Endodermal cell (in vitro differentiated cells): ENCODE results near the gene TPH2. TPM values are rescaled to one million over a fixed set of nuclear protein-coding genes. Genes with fewer than 3 reads are reported as not detected.

Experiments
- DNase-seq: peaks from one replicate; pipeline ENCODE4 v3.0.0-alpha.2; 2017
- H3K27ac ChIP-seq: 2 replicates; pipeline ENCODE4 v1.5.1; 2013; ENCODE audit warnings: mild to moderate bottlenecking, low read depth, low read length, moderate library complexity
- H3K27me3 ChIP-seq: 2 replicates; pipeline ENCODE4 v1.6.1; 2013; ENCODE audit warnings: mild to moderate bottlenecking, low read length, moderate library complexity; ENCODE audit not compliant: insufficient read depth, control insufficient read depth, poor library complexity, severe bottlenecking
- H3K36me3 ChIP-seq: 2 replicates; pipeline ENCODE4 v1.7.0; 2013; ENCODE audit warnings: mild to moderate bottlenecking, low read length, moderate library complexity; ENCODE audit not compliant: control insufficient read depth, insufficient read depth
- H3K4me1 ChIP-seq: one replicate; pipeline ENCODE4 v1.7.0; 2013; ENCODE audit warnings: low read length; ENCODE audit not compliant: control insufficient read depth, insufficient read depth
- H3K4me3 ChIP-seq: 2 replicates; pipeline ENCODE4 v1.5.1; 2013; ENCODE audit warnings: mild to moderate bottlenecking, low read length, moderate library complexity
- H3K9ac ChIP-seq: 2 replicates; pipeline ENCODE4 v1.6.1; 2013; ENCODE audit warnings: mild to moderate bottlenecking, low read length, moderate library complexity; ENCODE audit not compliant: poor library complexity, severe bottlenecking; ENCODE audit errors: extremely low read depth
- H3K9me3 ChIP-seq: 2 replicates; pipeline ENCODE4 v1.6.1; 2013; ENCODE audit warnings: mild to moderate bottlenecking, low read length, moderate library complexity; ENCODE audit not compliant: control insufficient read depth
- H3K27ac Mint-ChIP-seq: 2 replicates; pipeline ENCODE4 v1.8.0; 2020; ENCODE audit warnings: mixed read lengths
- H3K27me3 Mint-ChIP-seq: 2 replicates; pipeline ENCODE4 v1.8.0; 2021; ENCODE audit warnings: mild to moderate bottlenecking, mixed read lengths; ENCODE audit not compliant: insufficient read depth
- H3K36me3 Mint-ChIP-seq: 2 replicates; pipeline ENCODE4 v1.8.0; 2020; ENCODE audit warnings: low read depth, mixed read lengths
- H3K4me1 Mint-ChIP-seq: 2 replicates; pipeline ENCODE4 v1.8.0; 2020; ENCODE audit warnings: mixed read lengths
- H3K4me3 Mint-ChIP-seq: 2 replicates; pipeline ENCODE4 v1.8.0; 2020; ENCODE audit warnings: mild to moderate bottlenecking, moderate library complexity, mixed read lengths
- H3K9me3 Mint-ChIP-seq: 2 replicates; pipeline ENCODE4 v1.8.0; 2020; ENCODE audit warnings: mild to moderate bottlenecking, mixed read lengths
- WGBS, 2 experiments: methylation state at CpG; one replicate each; pipeline versions ENCODE4 v1.1.5 to v1.1.7; 2013; ENCODE audit warnings: missing lambda C conversion rate in 2 of 2, mixed read lengths in 1 of 2; ENCODE audit not compliant: insufficient coverage in 1 of 2, insufficient read length in 1 of 2; 5-methylcytosine and 5-hydroxymethylcytosine counted together
- total RNA-seq, 2 donors: library from RNA; stranded (reverse); fragmentation: NEBNext Ultra II Directional in 1 of 2; extraction: Animal tissue kit (Norgen Biotek cat#: 25700) in 1 of 2; gene quantifications; 2 replicates in 1 of 2; 3 replicates in 1 of 2; pipeline ENCODE4 v1.2.1, GENCODE V29; 2021
- TF ChIP-seq, protein P1 (sequence below): fragments of 200-600 bp; sonication (generic); conservative IDR thresholded peaks from 2 replicates; pipeline ENCODE4 v1.5.0; 2021; ENCODE audit warnings: antibody characterized with exemption, mild to moderate bottlenecking

Gene TPH2
- total RNA-seq, 2 donors from 2014 or later = 0.11 TPM; not detected in 1

DNA sequence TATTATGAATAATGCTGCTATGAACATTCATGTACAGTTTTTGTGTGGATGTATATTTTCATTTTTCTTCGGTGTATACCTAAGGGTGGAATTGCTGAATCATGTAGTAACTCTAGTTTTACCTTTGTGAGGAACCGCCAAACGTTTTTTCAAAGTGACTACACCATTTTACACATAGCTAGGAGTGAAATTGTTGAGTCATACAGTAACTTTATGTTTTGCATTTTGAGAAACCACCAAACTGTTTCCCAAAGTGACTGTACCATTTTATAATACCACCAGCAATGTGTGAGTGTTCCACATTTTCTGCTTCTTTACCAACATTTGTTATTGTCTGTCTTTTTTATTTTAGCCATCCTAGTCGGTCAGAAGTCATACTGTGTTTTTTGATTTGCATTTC is 3.1 kb upstream of the TPH2 start:
- TF ChIP-seq, protein P1, sequence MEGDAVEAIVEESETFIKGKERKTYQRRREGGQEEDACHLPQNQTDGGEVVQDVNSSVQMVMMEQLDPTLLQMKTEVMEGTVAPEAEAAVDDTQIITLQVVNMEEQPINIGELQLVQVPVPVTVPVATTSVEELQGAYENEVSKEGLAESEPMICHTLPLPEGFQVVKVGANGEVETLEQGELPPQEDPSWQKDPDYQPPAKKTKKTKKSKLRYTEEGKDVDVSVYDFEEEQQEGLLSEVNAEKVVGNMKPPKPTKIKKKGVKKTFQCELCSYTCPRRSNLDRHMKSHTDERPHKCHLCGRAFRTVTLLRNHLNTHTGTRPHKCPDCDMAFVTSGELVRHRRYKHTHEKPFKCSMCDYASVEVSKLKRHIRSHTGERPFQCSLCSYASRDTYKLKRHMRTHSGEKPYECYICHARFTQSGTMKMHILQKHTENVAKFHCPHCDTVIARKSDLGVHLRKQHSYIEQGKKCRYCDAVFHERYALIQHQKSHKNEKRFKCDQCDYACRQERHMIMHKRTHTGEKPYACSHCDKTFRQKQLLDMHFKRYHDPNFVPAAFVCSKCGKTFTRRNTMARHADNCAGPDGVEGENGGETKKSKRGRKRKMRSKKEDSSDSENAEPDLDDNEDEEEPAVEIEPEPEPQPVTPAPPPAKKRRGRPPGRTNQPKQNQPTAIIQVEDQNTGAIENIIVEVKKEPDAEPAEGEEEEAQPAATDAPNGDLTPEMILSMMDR = no peak
- no peaks in the 10 kb centered on the region for H3K36me3 Mint-ChIP-seq
- H3K4me3 Mint-ChIP-seq = no peak overlapping the region
- peaks cover 3% of the 10 kb centered on the region for H3K4me1 Mint-ChIP-seq
- WGBS, 2 experiments = 71 to 88% methylated on average over 1 to 4 of the region's 4 CpGs
- Histone ChIP-seq H3K27me3 (peaks cover 6% of the 10 kb centered on the region), H3K4me1 (no peaks in the 10 kb centered on the region), H3K9ac (no peak overlapping the region), H3K27ac (no peak overlapping the region), H3K36me3 (no peaks in the 10 kb centered on the region), H3K9me3 (no peaks in the 10 kb centered on the region), H3K4me3 (no peak overlapping the region)
- H3K27me3 Mint-ChIP-seq = no peaks in the 10 kb centered on the region
- H3K27ac Mint-ChIP-seq = no peak overlapping the region
- no peak for DNase-seq
- H3K9me3 Mint-ChIP-seq = no peaks in the 10 kb centered on the region

DNA sequence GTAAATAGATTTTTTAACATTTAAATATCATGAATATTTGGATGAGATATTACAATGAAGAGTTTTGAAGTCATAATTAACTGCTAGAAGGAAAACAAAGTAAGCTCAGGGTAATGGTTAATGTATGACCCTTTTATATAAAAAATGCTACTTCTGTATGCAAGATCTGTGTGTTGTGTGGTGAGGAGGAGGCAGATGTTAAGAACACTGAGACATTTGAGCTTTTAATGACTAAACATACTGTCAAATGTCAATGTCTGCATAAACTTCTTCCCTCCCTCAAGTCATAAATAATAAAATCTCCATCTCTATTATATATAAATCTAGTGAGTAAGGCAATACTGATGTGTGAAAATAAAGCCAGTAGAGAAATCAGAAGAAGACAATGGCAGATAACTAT is 1.4 kb downstream of the TPH2 start:
- no peaks in the 10 kb centered on the region for H3K27me3 Mint-ChIP-seq
- Histone ChIP-seq H3K9ac (no peak overlapping the region), H3K4me3 (no peak overlapping the region), H3K36me3 (no peaks in the 10 kb centered on the region), H3K27me3 (peaks cover 6% of the 10 kb centered on the region), H3K4me1 (peaks cover 9% of the 10 kb centered on the region), H3K27ac (no peak overlapping the region), H3K9me3 (no peaks in the 10 kb centered on the region)
- H3K9me3 Mint-ChIP-seq = no peaks in the 10 kb centered on the region
- TF ChIP-seq, protein P1 = no peak
- peaks cover 38% of the 10 kb centered on the region for H3K4me1 Mint-ChIP-seq
- no peak overlapping the region for H3K4me3 Mint-ChIP-seq
- no peak overlapping the region for H3K27ac Mint-ChIP-seq
- no peak for DNase-seq
- H3K36me3 Mint-ChIP-seq = no peaks in the 10 kb centered on the region

DNA sequence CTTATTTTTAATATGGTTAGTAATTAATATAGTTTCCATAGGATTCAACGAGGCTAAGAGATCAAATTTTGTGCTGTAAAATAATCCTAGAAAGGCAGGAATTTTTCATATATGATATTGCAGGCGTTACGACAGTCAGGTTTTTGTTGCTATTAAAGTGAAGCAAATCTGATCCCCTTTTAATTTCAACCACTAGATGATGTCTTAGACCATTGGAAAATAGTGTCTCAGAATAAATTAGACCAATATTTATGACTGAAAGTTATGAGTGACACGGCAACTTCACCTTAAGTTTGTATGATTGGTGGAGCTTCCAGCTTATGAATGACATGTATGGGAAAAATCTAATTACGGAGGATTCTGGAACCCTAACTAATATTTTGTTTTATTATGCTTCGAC is 2.5 kb downstream of the TPH2 start:
- Mint-ChIP-seq H3K36me3 (no peaks in the 10 kb centered on the region), H3K4me3 (no peak overlapping the region), H3K9me3 (no peaks in the 10 kb centered on the region), H3K27me3 (no peaks in the 10 kb centered on the region), H3K4me1 (peaks cover 44% of the 10 kb centered on the region), H3K27ac (no peak overlapping the region)
- DNase-seq = no peak
- Histone ChIP-seq H3K9me3 (no peaks in the 10 kb centered on the region), H3K27me3 (peaks cover 6% of the 10 kb centered on the region), H3K36me3 (no peaks in the 10 kb centered on the region), H3K9ac (no peak overlapping the region), H3K4me3 (no peak overlapping the region), H3K4me1 (peaks cover 9% of the 10 kb centered on the region), H3K27ac (no peak overlapping the region)
- TF ChIP-seq, protein P1 = no peak
- WGBS, 2 experiments = 93 to 97% methylated on average over 3 to 6 of the region's 6 CpGs
